ENCODE data around the gene CMTR1. TPM values are rescaled to one million over a fixed set of nuclear protein-coding genes. Genes with fewer than 3 reads are reported as not detected.

The CMTR1 gene
- total RNA-seq, 2 donors from 2014 or later: 28.1 to 147 TPM

DNA sequence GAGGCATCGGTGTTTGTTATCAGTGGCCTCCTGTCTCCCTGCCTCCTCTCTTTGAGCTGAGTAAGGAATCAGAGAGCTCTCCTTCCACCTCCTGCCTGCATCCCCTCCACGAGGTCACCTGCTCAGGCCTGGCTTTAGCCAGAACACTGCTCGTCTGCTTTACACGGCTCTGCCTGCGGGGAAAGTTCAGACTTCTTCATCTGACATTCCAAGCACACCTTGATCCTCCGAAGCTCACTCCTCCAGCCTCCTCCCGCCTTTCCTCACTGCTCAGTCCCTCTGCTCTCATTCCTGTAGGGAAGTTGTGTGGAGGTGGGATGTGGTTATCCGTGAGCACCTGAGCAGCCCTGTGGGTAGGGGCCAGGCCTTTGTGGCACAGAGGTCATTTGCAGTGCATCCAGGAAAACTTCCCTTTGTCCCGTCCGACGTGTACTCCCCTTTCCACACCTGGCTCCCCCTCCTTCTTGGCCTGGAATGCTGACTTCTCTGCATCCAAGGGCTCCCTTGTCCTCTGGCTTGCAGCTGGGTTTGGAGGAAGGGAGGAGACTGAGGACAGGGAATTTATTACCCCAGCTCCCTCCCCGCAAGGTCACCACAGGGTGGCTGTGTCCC, 79.5 kb downstream of the CMTR1 start:
- Histone ChIP-seq H3K4me3 (no peak overlapping the region), H3K27ac (no peak overlapping the region), H3K9me3 (no peaks in the 10 kb centered on the region), H3K27me3 (replicated peaks; ENCODE audit: insufficient read depth) (no peaks in the 10 kb centered on the region), H3K4me1 (replicated peaks) (peaks cover 16% of the 10 kb centered on the region), H3K36me3 (no peaks in the 10 kb centered on the region)
- DNase-seq (ENCODE audit: low spot score): no peak
- 46% methylated on average over 12 of the region's 12 CpGs for whole genome bisulfite sequencing
- intact Hi-C loops (cut with DNase I): no loop called here
- TF ChIP-seq POLR2AphosphoS5 (IDR thresholded peaks at IDR 0.05): no peak
- TF ChIP-seq, protein P1, sequence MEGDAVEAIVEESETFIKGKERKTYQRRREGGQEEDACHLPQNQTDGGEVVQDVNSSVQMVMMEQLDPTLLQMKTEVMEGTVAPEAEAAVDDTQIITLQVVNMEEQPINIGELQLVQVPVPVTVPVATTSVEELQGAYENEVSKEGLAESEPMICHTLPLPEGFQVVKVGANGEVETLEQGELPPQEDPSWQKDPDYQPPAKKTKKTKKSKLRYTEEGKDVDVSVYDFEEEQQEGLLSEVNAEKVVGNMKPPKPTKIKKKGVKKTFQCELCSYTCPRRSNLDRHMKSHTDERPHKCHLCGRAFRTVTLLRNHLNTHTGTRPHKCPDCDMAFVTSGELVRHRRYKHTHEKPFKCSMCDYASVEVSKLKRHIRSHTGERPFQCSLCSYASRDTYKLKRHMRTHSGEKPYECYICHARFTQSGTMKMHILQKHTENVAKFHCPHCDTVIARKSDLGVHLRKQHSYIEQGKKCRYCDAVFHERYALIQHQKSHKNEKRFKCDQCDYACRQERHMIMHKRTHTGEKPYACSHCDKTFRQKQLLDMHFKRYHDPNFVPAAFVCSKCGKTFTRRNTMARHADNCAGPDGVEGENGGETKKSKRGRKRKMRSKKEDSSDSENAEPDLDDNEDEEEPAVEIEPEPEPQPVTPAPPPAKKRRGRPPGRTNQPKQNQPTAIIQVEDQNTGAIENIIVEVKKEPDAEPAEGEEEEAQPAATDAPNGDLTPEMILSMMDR (IDR thresholded peaks at IDR 0.05): no peak
- TF ChIP-seq POLR2A (IDR thresholded peaks at IDR 0.05): no peak

DNA sequence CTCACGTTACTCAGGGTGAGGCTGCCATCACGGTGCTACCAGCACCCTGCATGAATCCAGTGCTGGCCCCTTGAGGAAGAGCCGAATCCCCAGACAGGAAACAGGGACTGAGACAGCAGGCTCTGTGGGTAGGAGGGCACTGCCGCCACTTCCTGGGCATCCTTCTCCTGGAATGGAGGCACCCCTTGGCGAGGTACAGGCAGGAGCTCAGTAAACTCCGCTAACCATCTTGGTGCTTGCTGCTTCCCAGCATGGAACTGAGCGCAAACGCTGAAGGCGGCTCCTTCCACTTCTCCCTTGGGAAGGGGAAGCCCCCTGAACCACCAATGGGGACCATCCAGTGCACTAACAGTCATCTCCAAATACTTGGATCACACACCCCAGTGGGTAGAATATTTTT, 80.1 kb downstream of the CMTR1 start:
- H3K9me3 ChIP-seq: no peaks in the 10 kb centered on the region
- DNase-seq (ENCODE audit: low spot score): no peak
- no peak overlapping the region for H3K4me3 ChIP-seq
- intact Hi-C loops (cut with DNase I): no loop called here
- H3K27ac ChIP-seq: no peak overlapping the region
- WGBS: 52% methylated on average over 5 of the region's 9 CpGs
- no peak for TF ChIP-seq POLR2A (IDR thresholded peaks at IDR 0.05)
- H3K4me1 ChIP-seq (replicated peaks): peaks cover 16% of the 10 kb centered on the region
- no peaks in the 10 kb centered on the region for H3K36me3 ChIP-seq
- H3K27me3 ChIP-seq (replicated peaks; ENCODE audit: insufficient read depth): no peaks in the 10 kb centered on the region

DNA sequence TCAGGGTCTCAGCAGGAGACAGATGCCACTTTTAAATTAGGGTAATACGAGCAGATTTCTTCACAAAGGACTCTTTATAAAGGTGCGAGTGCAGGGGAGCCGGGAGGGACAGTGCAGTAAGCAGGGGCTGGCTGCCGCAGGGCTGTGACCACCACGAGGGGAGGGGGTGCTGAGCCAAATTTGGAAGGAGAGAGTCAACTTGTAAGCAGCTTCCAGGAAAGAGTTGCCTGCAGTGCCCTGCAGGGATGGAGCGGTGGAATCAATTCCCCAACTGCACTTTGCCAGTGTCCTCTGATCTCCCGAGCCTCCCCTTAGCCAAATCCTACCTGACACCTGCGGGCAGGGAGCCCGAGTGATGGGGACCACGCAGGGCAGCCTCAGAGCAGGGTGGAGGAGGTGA, 80.6 kb downstream of the CMTR1 start:
- Histone ChIP-seq H3K36me3 (no peaks in the 10 kb centered on the region), H3K4me1 (replicated peaks) (peaks cover 16% of the 10 kb centered on the region), H3K9me3 (no peaks in the 10 kb centered on the region), H3K4me3 (no peak overlapping the region), H3K27ac (no peak overlapping the region), H3K27me3 (replicated peaks; ENCODE audit: insufficient read depth) (no peaks in the 10 kb centered on the region)
- 66% methylated on average over 10 of the region's 10 CpGs for WGBS
- no peak for TF ChIP-seq POLR2AphosphoS5 (IDR thresholded peaks at IDR 0.05)
- no peak for TF ChIP-seq POLR2A (IDR thresholded peaks at IDR 0.05)
- TF ChIP-seq, protein P1 (IDR thresholded peaks at IDR 0.05): no peak
- no peak for DNase-seq (ENCODE audit: low spot score)
- intact Hi-C loops (cut with DNase I): no loop called here

DNA sequence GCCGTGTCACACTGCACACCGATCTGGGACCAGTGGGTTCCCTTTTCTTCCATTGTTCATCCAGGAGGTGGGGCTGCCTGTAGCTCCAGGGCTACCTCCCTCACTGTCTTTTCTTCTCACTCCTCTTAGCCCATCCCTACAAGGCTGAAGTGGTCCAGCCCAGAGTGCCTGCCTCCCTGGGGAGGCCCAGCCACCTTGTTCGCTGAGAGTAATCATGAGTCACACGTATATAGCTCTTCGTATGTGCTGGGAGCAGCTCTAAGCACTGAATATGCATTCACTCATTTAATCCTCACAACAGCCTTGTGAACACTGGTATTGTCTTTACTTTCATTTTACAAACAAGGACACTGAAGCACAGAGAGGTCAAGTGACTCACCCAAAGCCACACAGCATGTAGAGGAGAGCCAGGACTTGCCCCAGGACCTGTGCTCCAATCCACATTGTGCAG, 81.3 kb downstream of the CMTR1 start:
- Histone ChIP-seq H3K9me3 (no peaks in the 10 kb centered on the region), H3K27ac (no peak overlapping the region), H3K27me3 (replicated peaks; ENCODE audit: insufficient read depth) (no peaks in the 10 kb centered on the region), H3K4me1 (replicated peaks) (peaks cover 16% of the 10 kb centered on the region), H3K36me3 (no peaks in the 10 kb centered on the region), H3K4me3 (no peak overlapping the region)
- no peak for DNase-seq (ENCODE audit: low spot score)
- TF ChIP-seq POLR2AphosphoS5 (IDR thresholded peaks at IDR 0.05): no peak
- no peak for TF ChIP-seq POLR2A (IDR thresholded peaks at IDR 0.05)
- TF ChIP-seq, protein P1 (IDR thresholded peaks at IDR 0.05): no peak
- WGBS: 62% methylated on average over 5 of the region's 5 CpGs
- intact Hi-C loops (cut with DNase I): no loop called here

DNA sequence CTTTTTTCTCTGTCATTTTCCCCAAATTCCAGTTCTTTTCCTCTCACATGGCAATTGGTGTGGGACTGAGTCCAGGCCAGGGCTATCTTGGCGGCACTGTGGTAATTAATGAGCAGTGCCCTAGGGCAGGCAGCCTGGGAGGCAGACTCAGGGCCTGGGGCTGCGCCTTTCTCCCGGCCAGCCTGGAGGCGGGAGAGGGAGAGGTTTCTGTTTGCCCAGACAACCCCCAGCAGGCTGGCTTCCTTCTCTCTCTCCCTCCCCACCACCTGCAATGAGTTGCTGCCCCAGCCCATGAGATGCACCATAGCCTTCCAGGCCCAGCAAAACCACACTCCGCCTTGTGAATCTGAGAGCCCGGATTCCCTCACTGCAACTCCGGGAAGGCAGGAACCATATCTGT, 81.8 kb downstream of the CMTR1 start:
- Histone ChIP-seq H3K36me3 (no peaks in the 10 kb centered on the region), H3K27ac (no peak overlapping the region), H3K4me1 (replicated peaks) (peaks cover 16% of the 10 kb centered on the region), H3K9me3 (no peaks in the 10 kb centered on the region), H3K4me3 (no peak overlapping the region), H3K27me3 (replicated peaks; ENCODE audit: insufficient read depth) (no peaks in the 10 kb centered on the region)
- TF ChIP-seq POLR2AphosphoS5 (IDR thresholded peaks at IDR 0.05): no peak
- TF ChIP-seq, protein P1 (IDR thresholded peaks at IDR 0.05): no peak
- TF ChIP-seq POLR2A (IDR thresholded peaks at IDR 0.05): no peak
- intact Hi-C loops (cut with DNase I): no loop called here
- no peak for DNase-seq (ENCODE audit: low spot score)
- WGBS: 68% methylated on average over 7 of the region's 7 CpGs

All from prostate gland (tissue), 2 donors.